GM18526 (cell line): ENCODE results near the gene NRP2.

Experiments
- POLR2A ChIP-seq: IDR thresholded peaks from 3 replicates; pipeline ENCODE4 v1.6.1; 2011; ENCODE audit not compliant: insufficient read length; ENCODE audit errors: extremely low read depth

Gene NRP2

GRCh38 chr2:205835923-205836322 lies 153.6 kb downstream of the NRP2 start:
- TF ChIP-seq POLR2A = no peak

- no peak for TF ChIP-seq POLR2A
These were observed 154.3 kb downstream of the NRP2 start for GRCh38 chr2:205836477-205837221.

GRCh38 chr2:205837663-205838062 lies 155.4 kb downstream of the NRP2 start:
- no peak for TF ChIP-seq POLR2A

- TF ChIP-seq POLR2A = no peak
These were observed 163.1 kb downstream of the NRP2 start for GRCh38 chr2:205845446-205845845.
